NCI-H2227 (cell line): Measurements from ENCODE around the gene WDFY4.

ENCODE experiments used
- DNase-seq: peaks from one replicate; lab custom pipeline; 2025; ENCODE audit not compliant: unreplicated experiment; lab: John Stamatoyannopoulos, UW

WDFY4 gene

DNA sequence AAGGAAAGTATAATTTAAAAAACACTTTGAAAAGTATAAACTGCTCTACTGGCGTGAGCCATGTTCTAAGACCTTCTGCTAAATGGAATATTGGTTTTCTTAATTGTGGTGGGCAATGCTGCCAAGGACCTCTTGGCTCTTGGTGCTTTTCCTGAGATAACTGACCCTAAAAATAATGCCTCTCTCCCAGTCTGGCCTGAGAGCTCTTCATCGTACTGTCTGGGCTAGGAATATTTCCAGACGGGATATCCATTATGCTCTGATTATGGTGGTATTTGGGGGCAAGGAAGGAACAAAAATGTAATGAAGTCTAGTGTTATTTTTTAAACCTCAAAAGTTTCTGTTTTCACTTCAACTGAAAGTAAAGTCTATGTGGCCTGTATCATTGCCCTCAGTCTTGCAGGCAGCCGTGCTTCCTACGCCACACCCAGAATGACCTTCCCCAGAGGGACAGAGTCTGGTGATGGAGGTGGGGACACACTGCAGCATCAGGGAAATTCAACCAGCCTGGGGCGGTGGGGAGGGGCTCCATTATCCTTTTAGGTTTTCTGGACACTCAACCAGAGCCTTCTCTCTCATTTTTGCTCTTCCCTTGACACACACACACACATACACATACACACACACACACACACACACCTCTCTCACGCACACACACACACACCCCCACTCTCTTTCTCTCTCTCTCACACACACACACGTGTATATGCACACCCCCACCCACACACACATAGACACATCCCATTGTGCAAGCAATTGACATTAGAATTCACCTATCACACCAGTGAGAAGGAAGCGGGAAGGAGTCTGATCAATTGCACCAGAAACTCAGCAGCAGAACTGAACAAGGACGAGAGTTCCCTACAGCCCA is 155.4 kb downstream of the WDFY4 start:
- no peak for DNase-seq

DNA sequence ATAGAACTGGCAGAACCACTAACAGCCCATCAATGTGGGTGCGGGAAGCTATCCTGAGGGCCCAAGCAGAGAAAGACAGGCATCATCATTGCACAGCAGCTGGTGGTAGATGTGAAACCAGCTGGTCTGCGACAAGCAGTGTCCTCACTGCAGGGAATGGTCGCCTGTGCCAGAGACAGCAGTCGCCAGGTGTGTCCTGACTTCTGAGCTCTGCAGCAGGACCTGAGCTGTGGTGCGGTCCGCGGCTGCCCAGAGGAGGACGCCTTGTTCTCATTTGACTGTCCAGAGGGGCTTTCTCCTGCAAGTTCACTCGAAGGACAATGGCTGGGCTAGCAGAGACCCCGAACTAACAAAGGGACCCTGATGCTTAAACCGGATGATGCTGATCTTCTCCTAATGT is 157.6 kb downstream of the WDFY4 start:
- DNase-seq, result no peak

DNA sequence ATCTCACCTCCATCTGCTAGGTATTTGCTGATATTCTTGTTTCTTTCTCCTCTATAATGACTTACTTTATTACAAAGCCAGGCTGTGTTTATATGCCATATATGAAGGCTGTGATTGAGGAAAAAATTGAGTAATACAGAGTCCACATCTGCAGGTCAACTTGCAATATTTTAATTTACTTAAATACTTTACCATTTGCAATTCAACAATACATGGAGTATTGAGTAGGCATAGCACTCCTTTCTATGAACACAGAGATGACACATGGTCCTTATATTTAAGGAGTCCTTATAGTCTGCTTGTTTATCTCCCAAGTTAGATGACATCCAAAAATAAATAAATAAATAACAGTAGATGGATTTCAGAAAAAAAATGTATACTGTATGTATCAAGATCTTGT is 158.5 kb downstream of the WDFY4 start:
- DNase-seq, result no peak

GRCh38 chr10:48844616-48845015 is 159.9 kb downstream of the WDFY4 start:
- DNase-seq, result no peak

DNA sequence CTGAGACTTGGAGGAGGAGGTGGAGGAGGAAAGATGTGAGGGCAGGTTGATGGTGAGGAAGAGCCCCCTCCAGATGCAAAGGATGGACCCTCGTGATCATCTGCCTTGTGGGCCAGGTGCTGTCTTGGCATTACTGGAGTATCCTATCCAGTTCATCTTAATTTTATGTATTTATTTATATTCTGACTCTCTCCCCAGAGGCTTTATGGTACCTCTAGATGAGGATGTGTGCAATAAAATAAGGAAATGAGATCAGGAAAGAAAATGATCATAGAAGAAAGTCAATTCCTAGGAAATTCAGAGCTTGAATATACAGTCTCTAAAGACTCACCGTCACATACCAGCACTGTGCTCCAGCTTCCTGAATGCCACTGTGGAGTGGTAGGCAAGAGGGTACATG is 160.8 kb downstream of the WDFY4 start:
- DNase-seq, result no peak

- no peak for DNase-seq
These were observed 163.0 kb downstream of the WDFY4 start for GRCh38 chr10:48847691-48848090.

- DNase-seq, result no peak
These were observed 172.2 kb downstream of the WDFY4 start for GRCh38 chr10:48856855-48857254.

DNA sequence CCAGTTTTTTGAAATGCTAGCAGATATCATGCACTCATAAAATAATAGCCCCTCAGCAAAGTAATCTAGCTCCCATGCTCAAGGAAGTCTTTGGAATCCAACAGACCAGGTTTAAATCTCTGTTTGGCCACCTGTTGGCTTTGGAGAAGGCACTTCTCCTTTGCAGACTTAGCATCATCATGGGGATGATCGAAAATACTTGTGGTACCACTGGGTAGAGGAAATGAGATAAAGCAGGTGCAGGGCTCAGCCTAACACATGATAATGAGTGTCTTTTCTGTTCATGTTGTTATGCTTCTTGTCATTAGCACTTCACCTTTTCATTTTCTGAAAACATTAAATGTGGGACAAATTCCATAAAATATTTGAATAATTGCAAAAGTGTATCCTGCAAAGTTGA is 187.6 kb downstream of the WDFY4 start:
- DNase-seq, result no peak

GRCh38 chr10:48878091-48878490 is 193.4 kb downstream of the WDFY4 start:
- DNase-seq, result no peak

DNA sequence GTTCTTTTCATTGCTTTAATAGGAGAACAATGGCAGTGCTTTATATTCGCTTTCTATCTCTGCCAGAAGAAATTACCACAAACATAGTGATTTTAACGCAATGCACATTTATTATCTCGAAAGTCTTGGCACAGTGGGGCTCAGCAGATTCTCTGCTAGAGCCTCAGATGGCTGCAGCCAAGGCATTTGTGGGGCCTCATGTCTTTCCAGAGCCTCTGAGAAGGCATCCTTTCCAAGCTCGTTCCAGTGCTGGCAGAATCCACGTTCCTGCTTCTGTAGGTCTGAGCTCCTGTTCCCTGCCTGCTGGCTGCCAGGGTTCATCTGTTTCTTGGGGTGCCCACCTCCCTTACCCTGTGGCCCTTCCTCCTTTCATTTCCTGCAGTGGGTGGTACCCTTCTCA is 194.8 kb downstream of the WDFY4 start:
- no peak for DNase-seq

DNA sequence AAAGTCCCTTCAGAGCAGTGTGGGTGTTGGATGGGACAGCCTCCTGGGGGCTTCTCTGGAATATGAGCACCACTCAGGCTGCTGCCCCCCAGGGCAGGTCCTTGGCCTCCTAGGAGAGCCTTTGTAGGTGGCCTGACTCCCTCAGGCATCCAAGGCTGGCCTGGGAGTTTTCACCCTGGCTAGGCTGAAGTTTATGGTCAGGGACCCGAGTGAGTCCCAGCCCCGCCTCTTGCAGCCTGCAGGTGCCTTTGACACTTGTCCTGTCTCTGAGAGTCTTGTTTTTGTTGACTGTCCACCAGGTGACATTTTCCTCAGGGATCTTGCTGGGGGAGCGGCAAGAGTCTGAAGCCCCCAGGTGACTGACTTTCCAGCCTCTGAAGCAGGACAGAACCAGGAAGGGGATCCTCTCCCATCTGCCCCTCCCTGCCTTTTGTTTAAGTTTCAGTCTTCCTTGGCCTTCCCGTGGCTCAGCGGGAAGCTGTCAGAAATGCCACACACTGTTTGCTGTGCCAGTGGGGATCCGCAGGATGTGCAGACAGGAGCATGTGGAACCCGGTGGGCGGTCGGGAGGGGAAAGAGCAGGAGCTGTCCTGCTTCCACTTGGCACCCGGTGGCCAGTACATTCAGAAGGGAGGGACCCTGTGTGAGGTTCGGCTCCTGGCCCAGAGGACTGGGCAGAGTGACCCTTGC is 195.5 kb downstream of the WDFY4 start:
- DNase-seq, result no peak

- no peak for DNase-seq
These were observed 197.3 kb downstream of the WDFY4 start for GRCh38 chr10:48881937-48882336.

DNA sequence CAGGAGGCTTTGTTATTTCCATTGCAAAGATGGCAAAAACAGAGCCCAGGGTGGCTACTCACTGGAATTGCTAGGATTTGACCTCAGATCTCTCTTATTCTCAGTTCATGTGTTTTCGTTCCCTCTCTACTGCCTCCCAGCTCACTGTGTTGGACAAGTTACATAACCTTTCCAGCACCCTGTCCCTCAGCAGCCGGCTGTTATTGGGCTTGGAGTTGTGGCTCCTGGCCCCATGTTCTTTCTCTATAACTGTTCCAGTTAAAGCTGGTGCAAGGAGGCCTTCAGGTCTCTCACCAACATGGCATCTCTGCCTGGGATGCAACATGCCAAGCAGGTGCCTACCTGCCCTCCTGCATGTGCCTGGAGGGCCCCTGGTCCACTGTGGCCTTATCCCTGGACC is 198.2 kb downstream of the WDFY4 start:
- no peak for DNase-seq

DNA sequence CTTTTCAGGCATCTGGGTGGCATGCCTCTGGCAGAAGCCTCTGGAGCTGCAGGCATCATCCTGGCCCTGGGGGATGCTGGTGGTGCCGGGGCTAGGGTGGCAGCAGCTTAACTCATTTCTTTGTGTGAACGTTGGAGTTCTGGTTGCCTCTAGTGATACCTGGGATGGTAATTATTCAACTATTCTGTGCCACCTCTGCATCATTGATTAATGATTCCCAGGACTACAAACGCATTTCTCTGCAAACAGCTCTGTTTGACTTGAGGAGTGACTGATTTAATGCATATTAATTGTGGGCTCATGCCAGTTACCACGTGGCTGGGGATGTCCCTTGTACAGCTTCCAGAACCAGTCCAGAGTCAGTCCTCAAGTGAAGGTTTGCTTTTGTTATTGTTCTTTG is 199.0 kb downstream of the WDFY4 start:
- DNase-seq, result no peak

DNA sequence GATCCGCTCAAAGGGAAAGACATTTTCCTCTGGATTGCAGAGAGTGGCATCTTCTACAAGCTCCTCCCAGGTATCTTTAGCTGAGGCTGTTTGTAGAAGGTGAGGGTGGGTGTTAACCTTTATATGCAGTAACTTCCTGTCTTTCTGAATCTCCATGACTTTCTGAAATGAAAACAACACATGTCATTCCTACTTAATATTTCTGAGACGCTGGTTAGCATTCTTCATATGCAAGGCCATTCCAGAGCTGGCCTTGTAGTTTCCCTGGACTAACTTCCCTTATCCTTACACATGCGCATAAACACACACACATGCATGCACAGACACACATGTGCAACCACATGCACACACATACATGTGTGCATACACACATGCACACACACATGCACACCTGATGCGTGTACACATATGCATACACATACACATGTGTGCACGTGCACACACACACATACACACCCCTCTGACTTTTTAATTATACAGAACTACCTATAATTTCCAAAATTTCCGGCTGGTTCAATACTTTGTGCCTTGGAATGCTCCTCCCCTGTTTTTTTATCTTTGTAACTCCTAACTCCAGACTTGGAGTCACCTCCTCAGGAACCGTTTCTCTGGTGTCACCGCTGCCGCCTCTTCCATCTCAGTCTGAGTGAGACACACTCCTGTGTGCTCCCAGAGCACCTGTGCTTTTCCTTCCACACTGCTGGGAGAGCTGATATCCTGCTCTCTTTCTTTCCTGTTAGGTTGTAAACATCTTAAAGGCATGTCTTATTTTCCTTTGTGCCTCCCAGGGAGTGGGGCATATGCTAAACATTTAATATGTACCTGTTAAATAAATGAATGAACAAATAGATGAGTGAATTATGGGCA is 199.7 kb downstream of the WDFY4 start:
- DNase-seq, result no peak

GRCh38 chr10:48885376-48885775 is 200.7 kb downstream of the WDFY4 start:
- peak; percentile 6 for DNase-seq

GRCh38 chr10:48887982-48888381 is 203.3 kb downstream of the WDFY4 start:
- DNase-seq, result no peak

- DNase-seq, result no peak
These were observed 206.5 kb downstream of the WDFY4 start for GRCh38 chr10:48890888-48891850.

DNA sequence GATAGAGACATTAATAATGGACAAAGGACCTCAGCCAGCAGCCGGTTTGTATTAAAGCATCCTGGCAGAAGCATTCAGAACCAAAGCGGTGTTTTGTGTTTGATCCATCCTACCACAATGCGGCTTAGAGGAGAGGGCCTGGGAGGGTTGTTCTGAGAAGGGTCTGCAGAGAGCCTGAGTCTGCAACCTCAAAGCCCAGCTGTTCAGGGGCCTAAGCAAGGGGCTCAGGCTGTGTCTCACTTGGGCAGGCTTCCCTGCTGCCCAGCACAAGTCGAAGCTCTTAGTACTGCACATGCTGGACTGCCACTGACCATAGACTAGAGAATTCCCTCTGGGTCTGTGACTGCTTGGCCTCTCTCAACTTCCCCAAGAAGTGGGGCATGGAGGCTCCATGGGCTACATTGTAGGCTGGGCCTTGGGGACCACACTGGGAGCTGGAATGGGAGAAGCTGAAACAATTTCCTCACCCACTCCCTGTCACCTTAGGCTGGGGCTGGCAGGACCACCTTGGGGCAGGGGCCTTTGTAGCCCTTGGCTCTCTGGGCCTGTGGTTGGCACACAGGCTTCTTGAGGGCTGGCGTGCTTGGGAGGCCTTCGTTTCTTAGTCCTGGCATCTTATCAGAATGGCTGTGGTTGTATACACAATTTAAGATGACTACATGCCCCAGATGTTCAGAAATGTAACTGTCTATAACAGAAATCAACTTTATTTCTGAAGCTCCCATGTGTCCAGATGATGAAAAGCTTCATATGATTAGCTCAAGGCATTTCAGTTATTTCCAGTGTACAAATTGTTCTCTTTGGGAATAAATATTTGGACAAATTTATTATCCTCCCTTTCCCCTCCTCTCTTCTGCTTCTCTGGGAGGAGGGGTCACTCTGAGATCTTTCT is 210.5 kb downstream of the WDFY4 start:
- no peak for DNase-seq
